Activated gamma-delta T cell treated with Interleukin-2 at 50 U/mL for 16 hours (primary cell): ENCODE results near the gene OR10G7.
"Not testable (repeated sequence)": the region's sequence is repeated elsewhere in the genome, so short reads cannot be mapped to it uniquely, and the experiment has no call there.

Experiments used
- DNase-seq: peaks from one replicate; pipeline ENCODE4 v3.0.0-alpha.2; 2020

Gene OR10G7

GRCh38 chr11:124039557-124039956 lies 1.6 kb downstream of the OR10G7 start:
- no peak for DNase-seq

GRCh38 chr11:124036666-124037065 lies 4.5 kb downstream of the OR10G7 start:
- no peak for DNase-seq

- no peak for DNase-seq
Measured at GRCh38 chr11:124026498-124026897, 14.6 kb downstream of the OR10G7 start, which contains the start of gene OR10G8. Gene OR10G8 (plus strand): TSS chr11:124026798. CDS start chr11:124029623, 2,825 bp downstream.

GRCh38 chr11:124015837-124016236 lies 25.3 kb downstream of the OR10G7 start:
- not testable (repeated sequence) for DNase-seq

GRCh38 chr11:124012697-124013096 lies 28.4 kb downstream of the OR10G7 start, which contains the start of gene OR10G4:
Gene OR10G4 (plus strand): TSS chr11:124012997. CDS start chr11:124015575, 2,578 bp downstream.
- DNase-seq = no peak

- DNase-seq = no peak
Measured at GRCh38 chr11:123995119-123995518, 46.0 kb downstream of the OR10G7 start, which contains the start of gene OR10G6. Gene OR10G6 (minus strand): TSS chr11:123995161. CDS start chr11:123995161, 0 bp downstream.
